GM23248 (cell line): ENCODE measurements around the gene ITIH3. TPM values are rescaled to one million over a fixed set of nuclear protein-coding genes. Genes with fewer than 3 reads are reported as not detected.
A peak's percentile ranks its signal among the peaks of the same experiment; 100 is the strongest.

Experiments
- DNase-seq: peaks from one replicate; pipeline ENCODE4 v3.0.0-alpha.2; 2015
- H2AFZ ChIP-seq: fragments of 200-600 bp; sonication (generic); 2 replicates; pipeline ENCODE4 v1.6.1; 2016; ENCODE audit warnings: antibody characterized with exemption
- H3F3A ChIP-seq: fragments of 200-600 bp; sonication (generic); 2 replicates; pipeline ENCODE4 v1.6.1; 2016; ENCODE audit warnings: mild to moderate bottlenecking, antibody characterized with exemption, mixed run types; ENCODE audit not compliant: insufficient read depth
- H3K27ac ChIP-seq: fragments of 200-600 bp; sonication (generic); 2 replicates; pipeline ENCODE4 v1.5.1; 2016; ENCODE audit warnings: mild to moderate bottlenecking
- H3K27me3 ChIP-seq: fragments of 200-600 bp; sonication (generic); replicated peaks from 2 replicates; pipeline ENCODE4 v1.6.1; 2016; ENCODE audit warnings: mild to moderate bottlenecking; ENCODE audit not compliant: insufficient read depth
- H3K36me3 ChIP-seq: fragments of 200-600 bp; sonication (generic); 2 replicates; pipeline ENCODE4 v1.6.1; 2016; ENCODE audit warnings: low read depth, mild to moderate bottlenecking
- H3K4me1 ChIP-seq: fragments of 200-600 bp; sonication (generic); 2 replicates; pipeline ENCODE4 v1.6.1; 2016; ENCODE audit warnings: mild to moderate bottlenecking; ENCODE audit not compliant: insufficient read depth
- H3K4me2 ChIP-seq: fragments of 200-600 bp; sonication (generic); one replicate; pipeline ENCODE4 v1.6.1; 2016; ENCODE audit warnings: mild to moderate bottlenecking; ENCODE audit not compliant: unreplicated experiment
- H3K4me3 ChIP-seq: fragments of 200-600 bp; sonication (generic); 2 replicates; pipeline ENCODE4 v1.5.1; 2016; ENCODE audit warnings: mild to moderate bottlenecking
- H3K79me2 ChIP-seq: fragments of 200-600 bp; sonication (generic); 2 replicates; pipeline ENCODE4 v1.6.1; 2016; ENCODE audit warnings: mild to moderate bottlenecking; ENCODE audit not compliant: insufficient read depth
- H3K9ac ChIP-seq: fragments of 200-600 bp; sonication (generic); 2 replicates; pipeline ENCODE4 v1.6.1; 2016; ENCODE audit warnings: mild to moderate bottlenecking
- H3K9me2 ChIP-seq: fragments of 200-600 bp; sonication (generic); 2 replicates; pipeline ENCODE4 v1.6.1; 2016; ENCODE audit warnings: mixed run types, mild to moderate bottlenecking, moderate library complexity; ENCODE audit not compliant: insufficient read depth
- H3K9me3 ChIP-seq: fragments of 200-600 bp; sonication (generic); one replicate; pipeline ENCODE4 v1.6.1; 2017; ENCODE audit warnings: low read depth
- H4K20me1 ChIP-seq: fragments of 200-600 bp; sonication (generic); 2 replicates; pipeline ENCODE4 v1.6.0; 2016; ENCODE audit not compliant: insufficient read depth
- EZH2 ChIP-seq: fragments of 200-600 bp; sonication (generic); IDR thresholded peaks from 2 replicates; pipeline ENCODE4 v1.6.1; 2018; ENCODE audit warnings: antibody characterized with exemption, mild to moderate bottlenecking; ENCODE audit not compliant: insufficient read depth, poor library complexity, severe bottlenecking
- EZH2phosphoT487 ChIP-seq: fragments of 200-600 bp; sonication (generic); IDR thresholded peaks from 2 replicates; pipeline ENCODE4 v1.6.1; 2018; ENCODE audit warnings: antibody characterized with exemption, moderate library complexity, mild to moderate bottlenecking, low read depth; ENCODE audit not compliant: insufficient read depth
- WGBS, 2 experiments: methylation state at CpG; one replicate each; pipeline ENCODE4 v1.1.6; 2015 to 2017; ENCODE audit warnings: low lambda C conversion rate in 2 of 2, low coverage in 1 of 2; ENCODE audit errors: missing lambda C conversion rate in 2 of 2; 5-methylcytosine and 5-hydroxymethylcytosine counted together
- in situ Hi-C: fragments of 300-500 bp; cut with MboI; formaldehyde crosslinking; loops from 2 replicates; pipeline ENCODE4 v1.15.0; 2020
- polyA plus RNA-seq: library from polyadenylated mRNA; unstranded; fragments of >200 nt; fragmentation: Nextera tagmentation; extraction: Ambion mirVana; gene quantifications from 2 replicates; pipeline ENCODE4 v1.2.1, GENCODE V29; 2016
- total RNA-seq: library from RNA; depleted of rRNA; stranded (reverse); fragments of >200 nt; shearing (Covaris generic); gene quantifications from 2 replicates; pipeline ENCODE4 v1.2.3, GENCODE V29; 2014; rRNA removed

The ITIH3 gene
- total RNA-seq, result not detected in 2 replicates
- polyA plus RNA-seq, result not detected in 2 replicates

DNA sequence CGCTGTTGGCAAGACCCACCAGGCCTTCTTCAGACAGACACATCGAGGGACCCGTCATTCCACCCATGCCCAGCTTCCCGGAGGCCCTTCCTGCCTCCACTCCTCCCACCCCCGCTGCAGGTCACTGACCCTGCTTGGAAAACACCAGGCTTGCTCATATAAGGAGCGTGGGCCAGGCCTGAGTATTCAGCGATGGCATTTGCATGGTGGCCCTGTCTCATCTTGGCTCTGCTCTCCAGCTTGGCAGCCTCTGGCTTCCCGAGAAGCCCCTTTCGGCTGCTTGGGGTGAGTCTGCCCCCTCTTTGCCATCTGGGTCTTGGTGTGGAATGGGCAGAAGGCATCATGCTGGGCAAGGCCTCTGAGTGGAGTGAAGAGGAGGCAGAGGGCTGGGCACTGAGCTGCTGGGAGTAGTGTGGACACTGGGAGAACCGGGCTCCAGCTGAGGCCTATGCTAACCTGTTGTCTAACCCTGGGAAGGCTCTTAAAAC, at the start of gene ITIH3:
Gene ITIH3, plus strand, starts transcription at position 185 of the 488 bp plus-strand sequence. Its CDS starts 8 bp downstream, at position 193.
- TF ChIP-seq EZH2, result no peak
- no peak for TF ChIP-seq EZH2phosphoT487
- no peak within 1 kb of the TSS for H2AFZ ChIP-seq
- DNase-seq, result no peak
- H3K9me3 ChIP-seq, result no peaks in the 10 kb centered on the region
- H4K20me1 ChIP-seq, result no peaks in the 10 kb centered on the region
- no peaks in the 10 kb centered on the region for H3K9me2 ChIP-seq
- H3K27ac ChIP-seq, result no peak within 1 kb of the TSS
- no peaks in the 10 kb centered on the region; the same call in 1 of the 2 replicates for H3K27me3 ChIP-seq
- no peak within 1 kb of the TSS for H3K4me3 ChIP-seq
- H3K4me1 ChIP-seq, result no peaks in the 10 kb centered on the region
- no peaks in the 10 kb centered on the region for H3F3A ChIP-seq
- H3K9ac ChIP-seq, result no peak within 1 kb of the TSS
- no peaks in the 10 kb centered on the region for H3K36me3 ChIP-seq
- H3K4me2 ChIP-seq, result no peak within 1 kb of the TSS
- H3K79me2 ChIP-seq, result no peaks in the 10 kb centered on the region
- in situ Hi-C loops, result no loop called here
- WGBS, 2 experiments, result 73 to 81% methylated on average over 10 of the region's 10 CpGs

DNA sequence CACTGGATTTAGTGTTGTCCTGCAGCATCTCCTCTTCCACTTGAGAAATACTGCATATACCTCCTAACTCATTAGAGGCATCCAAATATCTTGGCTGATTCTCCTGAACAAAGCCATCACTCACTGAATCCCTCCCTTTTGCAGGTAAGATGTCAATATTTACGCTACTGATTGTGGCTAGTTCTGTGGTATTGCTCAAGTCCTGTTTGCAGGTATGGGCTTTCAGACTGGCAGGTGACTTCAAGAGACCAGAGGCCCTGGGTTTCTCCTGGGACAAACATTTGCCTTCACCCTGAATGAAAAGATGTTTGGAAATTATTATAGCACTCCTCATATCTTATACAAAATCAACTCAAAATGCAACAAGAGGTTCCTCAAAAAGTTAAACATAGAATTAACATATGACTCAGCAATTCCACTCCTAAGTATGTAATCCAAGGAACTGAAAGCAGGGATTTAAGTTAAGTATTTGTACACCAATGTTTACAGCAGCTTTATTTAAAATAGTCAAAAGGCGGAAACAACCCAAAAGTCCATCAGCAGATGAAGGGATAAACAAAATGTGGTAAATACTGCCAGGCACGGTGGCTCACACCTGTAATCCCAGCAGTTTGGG, 42.4 kb upstream of the ITIH3 start:
- H3K4me1 ChIP-seq, result 0 out of 2 replicates have a peak, but pooled peaks cover 2% of the 10 kb centered on the region
- H3K27me3 ChIP-seq, result no peaks in the 10 kb centered on the region
- no peaks in the 10 kb centered on the region for H3K9me2 ChIP-seq
- H3K9ac ChIP-seq, result no peak overlapping the region
- in situ Hi-C loops, result no loop called here
- no peak for TF ChIP-seq EZH2
- peaks cover 23% of the 10 kb centered on the region; the same call in 1 of the 2 replicates for H3K36me3 ChIP-seq
- no peaks in the 10 kb centered on the region for H3K79me2 ChIP-seq
- no peaks in the 10 kb centered on the region for H4K20me1 ChIP-seq
- no peak overlapping the region for H3K4me2 ChIP-seq
- no peaks in the 10 kb centered on the region for H3K9me3 ChIP-seq
- no peak overlapping the region for H3K4me3 ChIP-seq
- no peak overlapping the region for H3K27ac ChIP-seq
- WGBS, 2 experiments, result 96 to 97% methylated on average over 3 of the region's 3 CpGs
- DNase-seq, result peak; percentile 53
- H2AFZ ChIP-seq, result no peak overlapping the region
- no peaks in the 10 kb centered on the region for H3F3A ChIP-seq

- Histone ChIP-seq H3K79me2 (no peaks in the 10 kb centered on the region), H3K4me3 (no peak overlapping the region), H3K4me2 (no peak overlapping the region), H3K27me3 (no peaks in the 10 kb centered on the region), H3K4me1 (0 out of 2 replicates have a peak, but pooled peaks cover 2% of the 10 kb centered on the region), H3F3A (no peaks in the 10 kb centered on the region), H3K9me3 (no peaks in the 10 kb centered on the region), H3K9me2 (no peaks in the 10 kb centered on the region), H3K27ac (no peak overlapping the region), H2AFZ (no peak overlapping the region), H4K20me1 (no peaks in the 10 kb centered on the region), H3K9ac (no peak overlapping the region), H3K36me3 (peaks cover 19% of the 10 kb centered on the region; the same call in 1 of the 2 replicates)
- in situ Hi-C loops, result no loop called here
- peak; percentile 11 for DNase-seq
- 75 to 76% methylated on average over 4 of the region's 4 CpGs for WGBS, 2 experiments
- no peak for TF ChIP-seq EZH2
- TF ChIP-seq EZH2phosphoT487, result no peak
Measured at GRCh38 chr3:52754373-52754772, 40.2 kb upstream of the ITIH3 start.

GRCh38 chr3:52756141-52756540, 38.5 kb upstream of the ITIH3 start:
- WGBS, 2 experiments, result 46 to 59% methylated on average over 1 of the region's 1 CpG

More at GRCh38 chr3:52756141-52756540, 38.5 kb upstream of the ITIH3 start:
- Histone ChIP-seq H3K79me2 (no peaks in the 10 kb centered on the region), H2AFZ (no peak overlapping the region), H3K9ac (no peak overlapping the region), H4K20me1 (no peaks in the 10 kb centered on the region), H3K4me1 (0 out of 2 replicates have a peak, but pooled peaks cover 2% of the 10 kb centered on the region), H3K9me2 (no peaks in the 10 kb centered on the region), H3F3A (no peaks in the 10 kb centered on the region), H3K9me3 (no peaks in the 10 kb centered on the region), H3K27ac (no peak overlapping the region), H3K36me3 (peaks cover 13% of the 10 kb centered on the region), H3K4me3 (no peak overlapping the region), H3K27me3 (no peaks in the 10 kb centered on the region), H3K4me2 (no peak overlapping the region)
- no peak for DNase-seq
- in situ Hi-C loops, result no loop called here
- TF ChIP-seq EZH2 (no peak), EZH2phosphoT487 (no peak)
